Measurements from ENCODE around the gene NAALADL2. TPM values are rescaled to one million over a fixed set of nuclear protein-coding genes. Genes with fewer than 3 reads are reported as not detected.

The NAALADL2 gene
- polyA plus RNA-seq, 2 of the 4 experiments (the other 2 are of a cell fraction): 0.09 to 0.28 TPM

DNA sequence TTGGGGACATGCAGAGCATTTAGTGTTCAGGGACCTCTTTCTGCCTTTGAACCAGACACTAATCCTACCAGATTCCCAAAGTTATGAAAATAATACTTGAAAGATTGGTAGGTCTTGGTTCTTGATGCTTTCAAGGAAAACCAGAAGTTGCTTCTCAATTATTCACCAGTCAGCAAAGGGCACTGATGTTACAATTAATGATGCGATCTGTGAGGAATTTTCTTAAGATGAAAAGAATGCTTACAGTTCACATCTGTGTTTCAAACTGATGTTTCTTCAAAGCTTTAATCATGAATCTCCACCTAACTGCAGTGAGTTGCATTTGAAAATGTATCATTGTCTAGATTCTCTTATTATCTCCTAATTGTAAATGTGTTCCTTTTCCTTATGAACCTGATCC, 161.0 kb downstream of the NAALADL2 start:
- WGBS (ENCODE audit: missing lambda C conversion rate): 90% methylated on average over 1 of the region's 1 CpG
- Histone ChIP-seq H3K9me3 (no peaks in the 10 kb centered on the region), H3K4me1 (0 out of 3 replicates have a peak, but pooled peaks cover 4% of the 10 kb centered on the region), H3K4me3 (no peak overlapping the region), H3K4me2 (no peak overlapping the region), H3K27ac (no peak overlapping the region)
- ChIA-PET POLR2A (no interaction called here), CTCF (no interaction called here)
- TF ChIP-seq RAD21 (conservative IDR thresholded peaks at IDR 0.05 in 1 of 2, IDR thresholded peaks at IDR 0.05 in 1 of 2) (no peak), CHD4 (IDR thresholded peaks at IDR 0.05; ENCODE audit: borderline replicate concordance) (no peak), ESRRA (IDR thresholded peaks at IDR 0.05; ENCODE audit: borderline replicate concordance, low read length) (no peak), CBX8 (IDR thresholded peaks at IDR 0.05) (no peak), EHF (CRISPR knock-in tag; IDR thresholded peaks at IDR 0.05) (no peak), KDM5A (IDR thresholded peaks at IDR 0.05) (no peak), SREBF2 (IDR thresholded peaks at IDR 0.05) (no peak), FOSB (CRISPR knock-in tag; IDR thresholded peaks at IDR 0.05) (no peak), ZNF302 (CRISPR knock-in tag; IDR thresholded peaks at IDR 0.05) (no peak), JUNB (IDR thresholded peaks at IDR 0.05) (no peak), MAFK (IDR thresholded peaks at IDR 0.05; ENCODE audit: partially characterized antibody) (no peak), PHF8 (IDR thresholded peaks at IDR 0.05; ENCODE audit: borderline replicate concordance, low read depth) (no peak), HOXB13 (CRISPR knock-in tag; IDR thresholded peaks at IDR 0.05; ENCODE audit: low read depth) (no peak), HES2 (IDR thresholded peaks at IDR 0.05) (no peak), TP53 (CRISPR knock-in tag; IDR thresholded peaks at IDR 0.05) (no peak), CHD2 (IDR thresholded peaks at IDR 0.05; ENCODE audit: low read length, partially characterized antibody) (no peak), CBX2 (IDR thresholded peaks at IDR 0.05; ENCODE audit: borderline replicate concordance, low read depth) (no peak)
- TF ChIP-seq, protein P1, sequence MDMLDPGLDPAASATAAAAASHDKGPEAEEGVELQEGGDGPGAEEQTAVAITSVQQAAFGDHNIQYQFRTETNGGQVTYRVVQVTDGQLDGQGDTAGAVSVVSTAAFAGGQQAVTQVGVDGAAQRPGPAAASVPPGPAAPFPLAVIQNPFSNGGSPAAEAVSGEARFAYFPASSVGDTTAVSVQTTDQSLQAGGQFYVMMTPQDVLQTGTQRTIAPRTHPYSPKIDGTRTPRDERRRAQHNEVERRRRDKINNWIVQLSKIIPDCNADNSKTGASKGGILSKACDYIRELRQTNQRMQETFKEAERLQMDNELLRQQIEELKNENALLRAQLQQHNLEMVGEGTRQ (IDR thresholded peaks at IDR 0.05): no peak
- no peak for FAIRE-seq
- DNase-seq (ENCODE audit: low read depth in 1 of 2, low spot score in 1 of 2): no peak
- no peak for ATAC-seq

- Histone ChIP-seq H3K4me2 (no peak overlapping the region), H3K4me3 (no peak overlapping the region), H3K9me3 (no peaks in the 10 kb centered on the region; the same call in 2 of the 3 replicates), H3K4me1 (no peaks in the 10 kb centered on the region), H3K27ac (no peak overlapping the region)
- POLR2A ChIA-PET: no interaction called here
- WGBS (ENCODE audit: missing lambda C conversion rate): 86% methylated on average over 2 of the region's 2 CpGs
- DNase-seq (ENCODE audit: low read depth in 1 of 2, low spot score in 1 of 2): no peak
- ATAC-seq: no peak
- CTCF ChIA-PET: no interaction called here
- FAIRE-seq: no peak
- TF ChIP-seq, protein P2, sequence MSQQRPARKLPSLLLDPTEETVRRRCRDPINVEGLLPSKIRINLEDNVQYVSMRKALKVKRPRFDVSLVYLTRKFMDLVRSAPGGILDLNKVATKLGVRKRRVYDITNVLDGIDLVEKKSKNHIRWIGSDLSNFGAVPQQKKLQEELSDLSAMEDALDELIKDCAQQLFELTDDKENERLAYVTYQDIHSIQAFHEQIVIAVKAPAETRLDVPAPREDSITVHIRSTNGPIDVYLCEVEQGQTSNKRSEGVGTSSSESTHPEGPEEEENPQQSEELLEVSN (IDR thresholded peaks at IDR 0.05; ENCODE audit: borderline replicate concordance, low read depth): no peak
- TF ChIP-seq BHLHE40 (IDR thresholded peaks at IDR 0.05; ENCODE audit: low read depth, low read length): no peak
- TF ChIP-seq, protein P3, sequence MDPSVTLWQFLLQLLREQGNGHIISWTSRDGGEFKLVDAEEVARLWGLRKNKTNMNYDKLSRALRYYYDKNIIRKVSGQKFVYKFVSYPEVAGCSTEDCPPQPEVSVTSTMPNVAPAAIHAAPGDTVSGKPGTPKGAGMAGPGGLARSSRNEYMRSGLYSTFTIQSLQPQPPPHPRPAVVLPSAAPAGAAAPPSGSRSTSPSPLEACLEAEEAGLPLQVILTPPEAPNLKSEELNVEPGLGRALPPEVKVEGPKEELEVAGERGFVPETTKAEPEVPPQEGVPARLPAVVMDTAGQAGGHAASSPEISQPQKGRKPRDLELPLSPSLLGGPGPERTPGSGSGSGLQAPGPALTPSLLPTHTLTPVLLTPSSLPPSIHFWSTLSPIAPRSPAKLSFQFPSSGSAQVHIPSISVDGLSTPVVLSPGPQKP (IDR thresholded peaks at IDR 0.05; ENCODE audit: low read depth, low read length): no peak
- TF ChIP-seq ZNF302 (CRISPR knock-in tag; IDR thresholded peaks at IDR 0.05): no peak
- TF ChIP-seq CBX2 (IDR thresholded peaks at IDR 0.05; ENCODE audit: borderline replicate concordance, low read depth): no peak
- TF ChIP-seq HOXB13 (CRISPR knock-in tag; IDR thresholded peaks at IDR 0.05; ENCODE audit: low read depth): no peak
- TF ChIP-seq JUNB (IDR thresholded peaks at IDR 0.05): no peak
- TF ChIP-seq MAFK (IDR thresholded peaks at IDR 0.05; ENCODE audit: partially characterized antibody): no peak
- TF ChIP-seq, protein P4, sequence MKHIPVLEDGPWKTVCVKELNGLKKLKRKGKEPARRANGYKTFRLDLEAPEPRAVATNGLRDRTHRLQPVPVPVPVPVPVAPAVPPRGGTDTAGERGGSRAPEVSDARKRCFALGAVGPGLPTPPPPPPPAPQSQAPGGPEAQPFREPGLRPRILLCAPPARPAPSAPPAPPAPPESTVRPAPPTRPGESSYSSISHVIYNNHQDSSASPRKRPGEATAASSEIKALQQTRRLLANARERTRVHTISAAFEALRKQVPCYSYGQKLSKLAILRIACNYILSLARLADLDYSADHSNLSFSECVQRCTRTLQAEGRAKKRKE (CRISPR knock-in tag; IDR thresholded peaks at IDR 0.05; ENCODE audit: low read depth): no peak
- TF ChIP-seq CBX8 (IDR thresholded peaks at IDR 0.05): no peak
- no peak for TF ChIP-seq HES2 (IDR thresholded peaks at IDR 0.05)
- TF ChIP-seq ZSCAN20 (CRISPR knock-in tag; IDR thresholded peaks at IDR 0.05): no peak
- no peak for TF ChIP-seq ZFP36 (IDR thresholded peaks at IDR 0.05; ENCODE audit: borderline replicate concordance, partially characterized antibody)
- no peak for TF ChIP-seq MAX (IDR thresholded peaks at IDR 0.05)
These were observed 170.7 kb downstream of the NAALADL2 start for GRCh38 chr3:175029828-175030227.

Data from A549 (cell line).